ENCODE measurements around the gene SUN1. TPM values are rescaled to one million over a fixed set of nuclear protein-coding genes. Genes with fewer than 3 reads are reported as not detected.
"Not testable (repeated sequence)": the region's sequence is repeated elsewhere in the genome, so short reads cannot be mapped to it uniquely, and the experiment has no call there.

SUN1 gene
- total RNA-seq, 1 donor from 2014 or later: 99.9 TPM

GRCh38 chr7:845731-846130 lies 13.5 kb downstream of the SUN1 start:
- peaks cover 19% of the 10 kb centered on the region for H3K36me3 Mint-ChIP-seq (ENCODE audit: low read depth)
- H3K9me3 Mint-ChIP-seq: no peaks in the 10 kb centered on the region
- no peak overlapping the region for H3K27ac Mint-ChIP-seq (ENCODE audit: unreplicated experiment)
- H3K4me1 Mint-ChIP-seq: peaks cover 13% of the 10 kb centered on the region
- no peak for DNase-seq (ENCODE audit: low read depth, low spot score)
- H3K4me3 Mint-ChIP-seq: no peak overlapping the region
- no peak for TF ChIP-seq CTCF (conservative IDR thresholded peaks at IDR 0.05)
- no peaks in the 10 kb centered on the region for H3K27me3 Mint-ChIP-seq (ENCODE audit: low read depth)

GRCh38 chr7:846958-847650 lies 14.8 kb downstream of the SUN1 start:
- H3K36me3 Mint-ChIP-seq (ENCODE audit: low read depth): peaks cover 19% of the 10 kb centered on the region
- not testable (repeated sequence) for DNase-seq (ENCODE audit: low read depth, low spot score); H3K9me3 Mint-ChIP-seq; H3K4me3 Mint-ChIP-seq; H3K27me3 Mint-ChIP-seq (ENCODE audit: low read depth); H3K4me1 Mint-ChIP-seq; H3K27ac Mint-ChIP-seq (ENCODE audit: unreplicated experiment)

GRCh38 chr7:847728-848127 lies 15.5 kb downstream of the SUN1 start:
- H3K4me1 Mint-ChIP-seq; H3K27me3 Mint-ChIP-seq (ENCODE audit: low read depth); H3K9me3 Mint-ChIP-seq; H3K4me3 Mint-ChIP-seq; DNase-seq (ENCODE audit: low read depth, low spot score); H3K27ac Mint-ChIP-seq (ENCODE audit: unreplicated experiment): not testable (repeated sequence)
- peaks cover 19% of the 10 kb centered on the region for H3K36me3 Mint-ChIP-seq (ENCODE audit: low read depth)

- DNase-seq (ENCODE audit: low read depth, low spot score): no peak
- no peak overlapping the region for H3K27ac Mint-ChIP-seq (ENCODE audit: unreplicated experiment)
- TF ChIP-seq CTCF (conservative IDR thresholded peaks at IDR 0.05): no peak
- H3K9me3 Mint-ChIP-seq: no peaks in the 10 kb centered on the region
- no peak overlapping the region for H3K4me3 Mint-ChIP-seq
- H3K4me1 Mint-ChIP-seq: no peaks in the 10 kb centered on the region
- no peaks in the 10 kb centered on the region for H3K27me3 Mint-ChIP-seq (ENCODE audit: low read depth)
- H3K36me3 Mint-ChIP-seq (ENCODE audit: low read depth): peaks cover 14% of the 10 kb centered on the region
These were observed 16.9 kb downstream of the SUN1 start for GRCh38 chr7:849145-849544.

GRCh38 chr7:849781-850180 lies 17.5 kb downstream of the SUN1 start:
- no peaks in the 10 kb centered on the region for H3K9me3 Mint-ChIP-seq
- H3K4me3 Mint-ChIP-seq: no peak overlapping the region
- no peak for TF ChIP-seq CTCF (conservative IDR thresholded peaks at IDR 0.05)
- no peak for DNase-seq (ENCODE audit: low read depth, low spot score)
- H3K36me3 Mint-ChIP-seq (ENCODE audit: low read depth): peaks cover 14% of the 10 kb centered on the region
- no peak overlapping the region for H3K27ac Mint-ChIP-seq (ENCODE audit: unreplicated experiment)
- no peaks in the 10 kb centered on the region for H3K4me1 Mint-ChIP-seq
- no peaks in the 10 kb centered on the region for H3K27me3 Mint-ChIP-seq (ENCODE audit: low read depth)

- no peaks in the 10 kb centered on the region for H3K4me1 Mint-ChIP-seq
- H3K4me3 Mint-ChIP-seq: no peak overlapping the region
- H3K36me3 Mint-ChIP-seq (ENCODE audit: low read depth): peaks cover 14% of the 10 kb centered on the region
- no peak for TF ChIP-seq CTCF (conservative IDR thresholded peaks at IDR 0.05)
- no peaks in the 10 kb centered on the region for H3K9me3 Mint-ChIP-seq
- H3K27me3 Mint-ChIP-seq (ENCODE audit: low read depth): no peaks in the 10 kb centered on the region
- no peak for DNase-seq (ENCODE audit: low read depth, low spot score)
- H3K27ac Mint-ChIP-seq (ENCODE audit: unreplicated experiment): no peak overlapping the region
These were observed 18.9 kb downstream of the SUN1 start for GRCh38 chr7:851204-851603.
